ENCODE data around the gene SPATA31A1.
"Not testable (repeated sequence)": the region's sequence is repeated elsewhere in the genome, so short reads cannot be mapped to it uniquely, and the experiment has no call there.

The SPATA31A1 gene

DNA sequence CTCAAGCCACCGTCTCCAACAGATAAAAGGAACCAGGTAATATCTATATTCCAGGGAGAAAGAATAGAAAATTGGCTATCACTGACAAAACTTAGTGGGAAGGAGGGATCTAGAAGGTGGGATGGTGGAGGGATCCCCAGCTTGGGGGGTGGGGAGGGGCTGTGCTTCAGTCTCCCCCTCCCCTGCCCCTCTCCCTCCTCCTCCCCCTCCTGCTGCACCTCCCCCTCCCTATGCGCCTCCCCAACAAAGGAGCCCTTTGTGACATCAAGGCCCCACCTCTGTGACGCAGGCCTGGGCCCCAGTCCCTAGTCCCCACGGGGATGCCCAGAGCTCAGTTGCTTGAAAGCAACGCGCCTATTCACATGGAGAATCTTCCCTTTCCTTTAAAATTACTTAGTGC lies at the start of gene SPATA31A1:
Gene SPATA31A1, plus strand, starts transcription at position 301 of the 400 bp plus-strand sequence. Its CDS starts 62 bp downstream, at position 363.
- H3K27ac Mint-ChIP-seq; H3K9me3 Mint-ChIP-seq; H3K27me3 Mint-ChIP-seq (ENCODE audit: low read depth); H3K36me3 Mint-ChIP-seq (ENCODE audit: low read depth); H3K4me1 Mint-ChIP-seq; H3K4me3 Mint-ChIP-seq: not testable (repeated sequence)

DNA sequence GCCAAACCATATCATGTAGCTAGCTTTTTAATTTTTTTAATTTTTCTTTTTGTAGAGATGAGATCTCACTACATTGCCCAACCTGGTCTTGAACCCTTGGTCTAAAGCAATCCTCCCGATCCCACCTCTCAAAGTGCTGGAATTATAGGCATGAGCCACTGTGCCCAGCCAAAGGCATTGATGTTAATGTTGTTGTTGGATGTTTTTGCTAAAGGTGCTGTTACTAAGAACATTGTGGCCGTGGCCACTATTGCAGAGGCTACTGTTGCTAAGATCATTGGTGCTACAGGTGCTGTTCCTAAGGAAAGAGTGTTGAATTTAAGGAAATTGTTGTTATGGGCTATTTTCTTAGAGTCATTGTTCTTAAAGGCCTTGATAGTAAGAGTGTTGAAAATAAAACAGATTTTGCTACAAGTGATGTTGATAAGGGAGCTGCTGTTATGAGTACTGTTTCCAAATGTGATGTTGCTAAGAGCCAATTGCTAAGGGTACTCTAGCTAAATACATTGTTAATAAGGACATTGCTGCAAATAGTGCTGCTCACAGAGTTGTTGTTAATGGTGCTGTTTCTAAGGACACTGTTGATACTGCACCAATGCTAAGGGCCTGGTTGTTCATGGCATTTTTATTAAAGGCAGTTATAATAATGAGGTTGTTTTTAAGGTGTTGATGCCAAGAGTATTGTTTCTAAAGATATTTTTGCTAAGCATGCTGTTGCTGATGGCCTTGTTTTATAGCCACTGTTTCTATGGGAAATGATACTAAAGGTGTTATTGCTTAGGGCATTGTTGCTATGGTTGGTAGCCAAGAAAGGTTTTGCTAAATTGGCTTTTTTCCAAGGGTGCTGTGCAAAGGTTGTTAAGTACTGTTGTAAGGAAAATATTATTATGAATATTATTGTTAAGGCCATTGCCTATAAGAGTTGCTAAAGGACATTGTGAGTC lies 52.1 kb downstream of the SPATA31A1 start:
- H3K27me3 Mint-ChIP-seq (ENCODE audit: low read depth); H3K4me3 Mint-ChIP-seq; H3K4me1 Mint-ChIP-seq; H3K27ac Mint-ChIP-seq; H3K9me3 Mint-ChIP-seq; H3K36me3 Mint-ChIP-seq (ENCODE audit: low read depth): not testable (repeated sequence)

DNA sequence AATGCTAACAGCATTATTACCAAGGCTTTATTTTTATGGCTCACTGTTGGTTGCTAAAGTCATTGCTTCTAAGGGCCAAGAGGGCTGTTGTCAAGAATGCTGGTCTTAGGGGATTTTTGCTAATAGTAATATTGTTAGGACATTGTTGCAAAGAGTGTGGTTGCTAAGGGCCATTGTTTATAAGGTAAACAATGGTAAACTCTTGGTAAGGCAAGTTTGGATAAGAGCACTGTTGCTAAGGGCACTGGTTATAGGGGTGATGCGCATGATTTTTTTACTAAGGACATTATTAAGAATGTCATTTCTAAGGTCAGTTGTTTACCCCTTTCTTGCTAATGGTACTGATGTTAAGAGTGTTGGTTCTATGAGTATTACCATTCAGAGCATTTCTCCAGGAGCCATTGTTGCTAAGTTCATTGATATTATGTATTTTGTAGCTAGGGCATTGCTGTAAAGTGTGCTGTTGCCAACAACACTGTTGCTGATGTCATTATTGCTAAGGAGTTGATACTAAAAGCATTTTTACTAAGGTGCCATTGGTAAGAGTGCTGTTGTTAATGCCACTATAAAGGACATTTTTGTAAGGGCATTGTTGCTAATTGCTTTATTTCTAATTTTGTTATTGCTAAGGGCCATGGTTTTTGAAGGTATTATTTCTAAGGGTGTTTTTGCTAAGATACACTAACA lies 55.9 kb downstream of the SPATA31A1 start:
- H3K4me1 Mint-ChIP-seq; H3K36me3 Mint-ChIP-seq (ENCODE audit: low read depth); H3K9me3 Mint-ChIP-seq; H3K27ac Mint-ChIP-seq; H3K27me3 Mint-ChIP-seq (ENCODE audit: low read depth); H3K4me3 Mint-ChIP-seq: not testable (repeated sequence)
